Right renal cortex interstitium (tissue), 3 donors: ENCODE results near the gene RIMS4. TPM values are rescaled to one million over a fixed set of nuclear protein-coding genes. Genes with fewer than 3 reads are reported as not detected.

Experiments
- DNase-seq, 3 donors: peaks; one replicate each; pipeline ENCODE4 v3.0.0-alpha.2; 2013; ENCODE audit warnings: low read depth in 3 of 3, low spot score in 2 of 3
- polyA plus RNA-seq, 3 donors: library from polyadenylated mRNA; unstranded; fragments of 120-200 nt; gene quantifications; one replicate each; pipeline ENCODE4 v1.2.1, GENCODE V29; 2013; ENCODE audit not compliant: insufficient read length in 3 of 3

The RIMS4 gene
- polyA plus RNA-seq, 3 donors: 0.53 to 0.69 (median 0.61) TPM

GRCh38 chr20:44743916-44744655 lies 66.3 kb downstream of the RIMS4 start:
- no peak for DNase-seq

GRCh38 chr20:44743080-44743701 lies 67.2 kb downstream of the RIMS4 start:
- no peak for DNase-seq

GRCh38 chr20:44742304-44743079 lies 67.9 kb downstream of the RIMS4 start:
- no peak for DNase-seq

GRCh38 chr20:44739942-44740341 lies 70.4 kb downstream of the RIMS4 start:
- DNase-seq: no peak

GRCh38 chr20:44738813-44739477 lies 71.4 kb downstream of the RIMS4 start:
- DNase-seq: no peak

GRCh38 chr20:44737116-44737515 lies 73.2 kb downstream of the RIMS4 start:
- no peak for DNase-seq

- DNase-seq: no peak
These were observed 74.0 kb downstream of the RIMS4 start for GRCh38 chr20:44736170-44737021.

- no peak for DNase-seq
These were observed 74.6 kb downstream of the RIMS4 start for GRCh38 chr20:44735816-44736169.

- DNase-seq: no peak
These were observed 75.4 kb downstream of the RIMS4 start for GRCh38 chr20:44734938-44735337.

- DNase-seq: no peak
These were observed 76.8 kb downstream of the RIMS4 start for GRCh38 chr20:44733341-44734069.

- no peak for DNase-seq
These were observed 78.0 kb downstream of the RIMS4 start for GRCh38 chr20:44732327-44732726.

- no peak for DNase-seq
These were observed 78.7 kb downstream of the RIMS4 start for GRCh38 chr20:44731657-44732056.

GRCh38 chr20:44730441-44730840 lies 79.9 kb downstream of the RIMS4 start:
- no peak for DNase-seq

- DNase-seq: no peak
These were observed 81.4 kb downstream of the RIMS4 start for GRCh38 chr20:44728801-44729443.

GRCh38 chr20:44727651-44728050 lies 82.7 kb downstream of the RIMS4 start:
- no peak for DNase-seq

- no peak for DNase-seq
These were observed 83.3 kb downstream of the RIMS4 start for GRCh38 chr20:44727039-44727438.

- no peak for DNase-seq
These were observed 84.5 kb downstream of the RIMS4 start for GRCh38 chr20:44725837-44726236.

GRCh38 chr20:44724423-44725091 lies 85.8 kb downstream of the RIMS4 start:
- no peak for DNase-seq
